Measurements from ENCODE around the gene PDE3A. TPM values are rescaled to one million over a fixed set of nuclear protein-coding genes. Genes with fewer than 3 reads are reported as not detected.

Gene PDE3A
- total and polyA plus RNA-seq, 10 of the 15 experiments (the other 5 are each of a cell fraction or from before 2014, with no cell fraction given) = 0.01 to 2.6 (median 1.5) TPM

DNA sequence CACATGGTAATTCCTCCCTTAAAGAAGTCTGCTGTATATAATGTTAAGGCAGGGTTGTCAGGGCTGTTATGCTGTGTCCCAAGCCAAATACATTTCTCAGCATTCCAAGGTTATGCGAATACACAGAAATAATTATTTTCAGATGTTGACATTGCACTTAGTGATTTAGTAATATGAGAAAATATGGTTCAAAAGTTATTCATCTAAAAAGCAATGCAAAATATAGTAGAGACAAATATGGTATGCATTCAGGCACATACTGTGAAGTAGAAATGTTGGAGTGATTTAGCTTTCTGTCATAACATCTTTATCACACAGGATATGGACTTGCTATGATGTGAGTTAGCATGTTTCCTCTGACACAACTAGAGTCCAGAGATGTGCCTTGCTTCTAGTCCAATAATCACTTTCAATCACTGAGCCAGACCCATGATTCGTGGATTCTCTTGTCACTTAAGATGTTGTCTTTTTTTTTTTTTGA, 70.0 kb downstream of the PDE3A start:
- no peaks in the 10 kb centered on the region for H3K79me2 ChIP-seq (ENCODE audit: control insufficient read depth, insufficient read depth, low read length)
- ChIA-PET CTCF (no interaction called here), RAD21 (ENCODE audit: unreplicated experiment) (no interaction called here), SMC1A (ENCODE audit: uncharacterized antibody, unreplicated experiment) (interaction anchor here (1.6 kb wide), 1 partner anchor 11 kb away, joined by 5 read pairs; no protein-coding TSS in a partner anchor), POLR2A (no interaction called here)
- BruUV-seq (replicated peaks) = no TSS peak
- DNase-seq (ENCODE audit: low read depth, low spot score) (no peak), FAIRE-seq (no peak), ATAC-seq (no peak)
- no peaks in the 10 kb centered on the region for H3K36me3 ChIP-seq (ENCODE audit: control insufficient read depth in 2 of 2, insufficient read depth in 2 of 2, low read length in 1 of 2)
- no peak overlapping the region for H3K27ac ChIP-seq (ENCODE audit: control insufficient read depth, insufficient read depth)
- no peaks in the 10 kb centered on the region for H3K4me1 ChIP-seq (ENCODE audit: control insufficient read depth, insufficient read depth, low read length)
- no peak overlapping the region for H3K4me3 ChIP-seq
- H2AFZ ChIP-seq (ENCODE audit: control insufficient read depth, low read depth, low read length) = no peak overlapping the region
- no peaks in the 10 kb centered on the region for H3K9me3 ChIP-seq (replicated peaks; ENCODE audit: control insufficient read depth, insufficient read depth, low read length)
- H4K20me1 ChIP-seq (ENCODE audit: control insufficient read depth, insufficient read depth) = no peaks in the 10 kb centered on the region
- no peak for TF ChIP-seq RCOR1 (conservative IDR thresholded peaks at IDR 0.05; ENCODE audit: low read depth, low read length)
- no peak for TF ChIP-seq CHD4 (IDR thresholded peaks at IDR 0.05)
- TF ChIP-seq STAT3 (IDR thresholded peaks at IDR 0.05; ENCODE audit: low read depth, low read length) = no peak
- TF ChIP-seq POLR2AphosphoS2 (IDR thresholded peaks at IDR 0.05; ENCODE audit: low read depth, low read length) = no peak
- TF ChIP-seq, protein P1, sequence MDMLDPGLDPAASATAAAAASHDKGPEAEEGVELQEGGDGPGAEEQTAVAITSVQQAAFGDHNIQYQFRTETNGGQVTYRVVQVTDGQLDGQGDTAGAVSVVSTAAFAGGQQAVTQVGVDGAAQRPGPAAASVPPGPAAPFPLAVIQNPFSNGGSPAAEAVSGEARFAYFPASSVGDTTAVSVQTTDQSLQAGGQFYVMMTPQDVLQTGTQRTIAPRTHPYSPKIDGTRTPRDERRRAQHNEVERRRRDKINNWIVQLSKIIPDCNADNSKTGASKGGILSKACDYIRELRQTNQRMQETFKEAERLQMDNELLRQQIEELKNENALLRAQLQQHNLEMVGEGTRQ (IDR thresholded peaks at IDR 0.05; ENCODE audit: borderline replicate concordance, low read depth, low read length) = no peak
- no peak for TF ChIP-seq LARP7 (IDR thresholded peaks at IDR 0.05)
- TF ChIP-seq, protein P2, sequence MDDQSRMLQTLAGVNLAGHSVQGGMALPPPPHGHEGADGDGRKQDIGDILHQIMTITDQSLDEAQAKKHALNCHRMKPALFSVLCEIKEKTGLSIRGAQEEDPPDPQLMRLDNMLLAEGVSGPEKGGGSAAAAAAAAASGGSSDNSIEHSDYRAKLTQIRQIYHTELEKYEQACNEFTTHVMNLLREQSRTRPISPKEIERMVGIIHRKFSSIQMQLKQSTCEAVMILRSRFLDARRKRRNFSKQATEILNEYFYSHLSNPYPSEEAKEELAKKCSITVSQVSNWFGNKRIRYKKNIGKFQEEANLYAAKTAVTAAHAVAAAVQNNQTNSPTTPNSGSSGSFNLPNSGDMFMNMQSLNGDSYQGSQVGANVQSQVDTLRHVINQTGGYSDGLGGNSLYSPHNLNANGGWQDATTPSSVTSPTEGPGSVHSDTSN (IDR thresholded peaks at IDR 0.05; ENCODE audit: insufficient replicate concordance, low read depth, low read length) = no peak
- no peak for TF ChIP-seq ZBED1 (IDR thresholded peaks at IDR 0.05; ENCODE audit: borderline replicate concordance)
- TF ChIP-seq, protein P3, sequence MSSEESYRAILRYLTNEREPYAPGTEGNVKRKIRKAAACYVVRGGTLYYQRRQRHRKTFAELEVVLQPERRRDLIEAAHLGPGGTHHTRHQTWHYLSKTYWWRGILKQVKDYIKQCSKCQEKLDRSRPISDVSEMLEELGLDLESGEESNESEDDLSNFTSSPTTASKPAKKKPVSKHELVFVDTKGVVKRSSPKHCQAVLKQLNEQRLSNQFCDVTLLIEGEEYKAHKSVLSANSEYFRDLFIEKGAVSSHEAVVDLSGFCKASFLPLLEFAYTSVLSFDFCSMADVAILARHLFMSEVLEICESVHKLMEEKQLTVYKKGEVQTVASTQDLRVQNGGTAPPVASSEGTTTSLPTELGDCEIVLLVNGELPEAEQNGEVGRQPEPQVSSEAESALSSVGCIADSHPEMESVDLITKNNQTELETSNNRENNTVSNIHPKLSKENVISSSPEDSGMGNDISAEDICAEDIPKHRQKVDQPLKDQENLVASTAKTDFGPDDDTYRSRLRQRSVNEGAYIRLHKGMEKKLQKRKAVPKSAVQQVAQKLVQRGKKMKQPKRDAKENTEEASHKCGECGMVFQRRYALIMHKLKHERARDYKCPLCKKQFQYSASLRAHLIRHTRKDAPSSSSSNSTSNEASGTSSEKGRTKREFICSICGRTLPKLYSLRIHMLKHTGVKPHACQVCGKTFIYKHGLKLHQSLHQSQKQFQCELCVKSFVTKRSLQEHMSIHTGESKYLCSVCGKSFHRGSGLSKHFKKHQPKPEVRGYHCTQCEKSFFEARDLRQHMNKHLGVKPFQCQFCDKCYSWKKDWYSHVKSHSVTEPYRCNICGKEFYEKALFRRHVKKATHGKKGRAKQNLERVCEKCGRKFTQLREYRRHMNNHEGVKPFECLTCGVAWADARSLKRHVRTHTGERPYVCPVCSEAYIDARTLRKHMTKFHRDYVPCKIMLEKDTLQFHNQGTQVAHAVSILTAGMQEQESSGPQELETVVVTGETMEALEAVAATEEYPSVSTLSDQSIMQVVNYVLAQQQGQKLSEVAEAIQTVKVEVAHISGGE (CRISPR knock-in tag; IDR thresholded peaks at IDR 0.05) = no peak
- TF ChIP-seq EED (IDR thresholded peaks at IDR 0.05; ENCODE audit: low read depth) = no peak
- no peak for TF ChIP-seq EP300 (IDR thresholded peaks at IDR 0.05; ENCODE audit: borderline replicate concordance in 1 of 2, control insufficient read depth in 1 of 2, low read depth in 2 of 2, low read length in 2 of 2)
- no peak for TF ChIP-seq WRNIP1 (IDR thresholded peaks at IDR 0.05; ENCODE audit: borderline replicate concordance, low read depth, low read length)
- no peak for TF ChIP-seq ETV6 (conservative IDR thresholded peaks at IDR 0.05 in 1 of 2, IDR thresholded peaks at IDR 0.05 in 1 of 2; ENCODE audit: borderline replicate concordance in 1 of 2, low read depth in 1 of 2)
- no peak for TF ChIP-seq ASH2L (IDR thresholded peaks at IDR 0.05; ENCODE audit: borderline replicate concordance, low read depth)
- no peak for TF ChIP-seq RAD21 (IDR thresholded peaks at IDR 0.05; ENCODE audit: insufficient read depth, low read depth, low read length)
- H3K4me2 ChIP-seq (ENCODE audit: control insufficient read depth, insufficient read depth) = no peak overlapping the region
- H3K27me3 ChIP-seq (replicated peaks in 1 of 2; ENCODE audit: control insufficient read depth in 2 of 2, insufficient read depth in 2 of 2, low read length in 1 of 2) = no peaks in the 10 kb centered on the region
- intact Hi-C loops (cut with micrococcal nuclease; ENCODE audit: unreplicated experiment) (no loop called here), in situ Hi-C loops (cut with MboI) (no loop called here)
- no peak overlapping the region for H3K9ac ChIP-seq (ENCODE audit: control insufficient read depth, insufficient read depth, low read length)
- WGBS (ENCODE audit: insufficient coverage, insufficient replicate concordance, low lambda C conversion rate, missing lambda C conversion rate) = 50% methylated on average over 2 of the region's 2 CpGs
